Fibroblast of villous mesenchyme (primary cell): Measurements from ENCODE around the gene CYP4Z1. TPM values are rescaled to one million over a fixed set of nuclear protein-coding genes. Genes with fewer than 3 reads are reported as not detected.
"Not testable (repeated sequence)": the region's sequence is repeated elsewhere in the genome, so short reads cannot be mapped to it uniquely, and the experiment has no call there.

ENCODE experiments used
- DNase-seq: peaks from one replicate; pipeline ENCODE4 v3.0.0-alpha.2; 2010; ENCODE audit warnings: low read depth
- H3K4me3 ChIP-seq: 2 replicates; pipeline ENCODE4 v1.5.1; 2011; ENCODE audit warnings: low read depth, mild to moderate bottlenecking, low read length
- total RNA-seq: library from RNA; depleted of rRNA; stranded (reverse); fragments of >200 nt; gene quantifications from 2 replicates; pipeline ENCODE4 v1.2.3, GENCODE V29; 2012
- TF ChIP-seq, protein P1 (sequence below): IDR thresholded peaks from 2 replicates; pipeline ENCODE4 v1.5.1; 2012; ENCODE audit warnings: low read depth, mild to moderate bottlenecking, low read length; ENCODE audit not compliant: insufficient read depth

Gene CYP4Z1
- total RNA-seq, 1 donor, result not detected

DNA sequence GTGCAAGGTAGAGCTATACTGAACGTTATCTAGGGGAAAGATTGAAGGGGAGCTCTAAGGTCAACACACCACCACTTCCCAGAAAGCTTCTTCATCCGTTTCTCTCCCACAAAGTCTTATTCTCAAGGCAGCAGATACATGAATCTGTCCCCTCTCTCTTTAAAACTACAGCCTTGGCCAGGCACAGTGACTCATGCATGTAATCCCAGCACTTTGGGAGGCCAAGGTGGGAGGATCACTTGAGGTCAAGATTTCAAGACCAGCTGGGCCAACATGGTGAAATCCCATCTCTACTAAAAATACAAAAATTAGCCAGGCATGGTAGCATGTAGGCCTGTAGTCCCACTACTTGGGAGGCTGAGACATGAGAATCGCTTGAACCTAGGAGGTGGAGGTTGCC is 35.4 kb upstream of the CYP4Z1 start:
- DNase-seq, result no peak
- H3K4me3 ChIP-seq, result no peak overlapping the region
- TF ChIP-seq, protein P1, sequence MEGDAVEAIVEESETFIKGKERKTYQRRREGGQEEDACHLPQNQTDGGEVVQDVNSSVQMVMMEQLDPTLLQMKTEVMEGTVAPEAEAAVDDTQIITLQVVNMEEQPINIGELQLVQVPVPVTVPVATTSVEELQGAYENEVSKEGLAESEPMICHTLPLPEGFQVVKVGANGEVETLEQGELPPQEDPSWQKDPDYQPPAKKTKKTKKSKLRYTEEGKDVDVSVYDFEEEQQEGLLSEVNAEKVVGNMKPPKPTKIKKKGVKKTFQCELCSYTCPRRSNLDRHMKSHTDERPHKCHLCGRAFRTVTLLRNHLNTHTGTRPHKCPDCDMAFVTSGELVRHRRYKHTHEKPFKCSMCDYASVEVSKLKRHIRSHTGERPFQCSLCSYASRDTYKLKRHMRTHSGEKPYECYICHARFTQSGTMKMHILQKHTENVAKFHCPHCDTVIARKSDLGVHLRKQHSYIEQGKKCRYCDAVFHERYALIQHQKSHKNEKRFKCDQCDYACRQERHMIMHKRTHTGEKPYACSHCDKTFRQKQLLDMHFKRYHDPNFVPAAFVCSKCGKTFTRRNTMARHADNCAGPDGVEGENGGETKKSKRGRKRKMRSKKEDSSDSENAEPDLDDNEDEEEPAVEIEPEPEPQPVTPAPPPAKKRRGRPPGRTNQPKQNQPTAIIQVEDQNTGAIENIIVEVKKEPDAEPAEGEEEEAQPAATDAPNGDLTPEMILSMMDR, result no peak

DNA sequence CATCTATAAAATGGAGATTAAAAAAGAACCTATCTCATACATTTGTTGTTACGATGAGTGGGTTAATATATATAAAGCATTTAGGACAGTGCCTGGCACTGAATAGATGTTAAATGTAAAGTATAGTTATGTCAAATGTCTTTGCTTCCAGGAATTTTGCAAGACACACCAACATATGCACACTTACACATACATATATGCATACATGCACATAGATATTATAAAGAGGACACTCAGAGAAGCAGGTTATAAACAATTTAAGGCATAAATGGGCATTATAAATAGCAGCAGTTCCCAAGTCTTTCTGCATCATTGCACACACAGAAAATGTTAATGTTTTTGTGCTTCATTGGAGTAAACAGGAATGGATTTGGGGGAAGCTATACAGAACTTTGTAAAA is 30.3 kb upstream of the CYP4Z1 start:
- no peak overlapping the region for H3K4me3 ChIP-seq
- no peak for DNase-seq

GRCh38 chr1:47059376-47059775 is 7.7 kb upstream of the CYP4Z1 start:
- no peak overlapping the region for H3K4me3 ChIP-seq
- TF ChIP-seq, protein P1, result no peak
- no peak for DNase-seq

More for the DNA sequence above, 30.3 kb upstream of the CYP4Z1 start:
- TF ChIP-seq, protein P1, result no peak

DNA sequence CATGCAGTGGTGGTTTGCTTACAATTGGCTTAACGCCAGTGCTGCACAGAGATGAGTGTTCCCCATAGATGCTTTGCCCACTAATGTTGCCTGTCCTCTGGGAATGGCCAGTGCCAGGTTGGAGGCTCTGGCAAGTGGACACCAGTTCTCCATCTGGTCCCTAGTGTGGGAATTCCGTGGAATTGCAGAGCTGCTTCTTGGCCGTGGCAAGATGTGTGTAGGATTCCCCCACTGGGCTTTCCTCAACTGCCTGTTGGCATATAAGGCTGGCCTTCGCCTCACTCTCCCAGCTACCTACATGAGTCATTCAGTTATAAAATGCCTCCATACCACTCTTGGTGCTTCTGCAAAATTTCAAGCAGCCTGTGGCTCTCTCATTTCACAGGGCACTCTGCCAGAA is 2.0 kb downstream of the CYP4Z1 start:
- H3K4me3 ChIP-seq, DNase-seq: not testable (repeated sequence)

- DNase-seq, H3K4me3 ChIP-seq: not testable (repeated sequence)
Observed at GRCh38 chr1:47069509-47069908, 2.5 kb downstream of the CYP4Z1 start.

GRCh38 chr1:47089356-47089755 is 22.3 kb downstream of the CYP4Z1 start:
- not testable (repeated sequence) for H3K4me3 ChIP-seq
- peak; percentile 19 for DNase-seq
- TF ChIP-seq, protein P1, result peak; percentile 41

DNA sequence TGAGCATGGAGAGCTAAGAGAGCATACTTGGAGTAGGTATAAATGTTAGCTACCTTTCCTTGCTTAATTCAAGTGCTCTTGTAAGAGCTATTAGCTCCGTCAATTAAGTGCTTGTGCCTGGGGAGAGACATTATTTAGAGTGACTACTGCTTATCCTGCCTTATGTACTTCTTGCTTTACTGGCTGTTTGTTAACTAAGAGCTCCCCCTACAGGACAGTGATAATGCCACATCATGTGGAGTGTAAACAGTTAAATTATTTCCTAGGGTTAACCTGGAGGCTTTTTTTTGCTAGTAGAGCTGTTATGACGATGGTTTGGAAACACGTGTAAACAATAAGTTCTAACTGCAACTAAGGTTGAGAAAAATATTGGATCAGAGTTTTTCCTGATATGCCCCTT is 24.4 kb downstream of the CYP4Z1 start:
- not testable (repeated sequence) for H3K4me3 ChIP-seq, DNase-seq

GRCh38 chr1:47104816-47105215 is 37.8 kb downstream of the CYP4Z1 start:
- DNase-seq, result no peak
- H3K4me3 ChIP-seq, result no peak overlapping the region
- TF ChIP-seq, protein P1, result no peak

DNA sequence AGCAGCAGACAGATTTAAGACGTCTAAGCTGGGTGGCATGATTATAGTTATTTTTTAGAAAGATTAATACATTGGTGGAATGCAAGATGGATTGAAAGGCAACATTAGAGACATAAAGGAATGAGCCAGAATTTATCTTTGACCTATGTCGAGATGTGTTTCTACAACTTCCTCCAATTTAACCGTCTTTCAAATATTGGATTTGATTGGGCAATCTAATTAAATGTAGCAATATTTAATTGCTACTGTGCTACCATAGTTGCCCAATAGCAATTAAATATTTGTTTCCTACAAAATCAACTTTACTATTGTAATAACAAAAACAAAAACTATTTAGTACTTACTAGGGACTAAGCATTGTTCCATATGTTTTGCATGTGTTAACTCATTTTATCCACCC is 39.8 kb downstream of the CYP4Z1 start:
- no peak overlapping the region for H3K4me3 ChIP-seq
- TF ChIP-seq, protein P1, result no peak
- DNase-seq, result no peak

DNA sequence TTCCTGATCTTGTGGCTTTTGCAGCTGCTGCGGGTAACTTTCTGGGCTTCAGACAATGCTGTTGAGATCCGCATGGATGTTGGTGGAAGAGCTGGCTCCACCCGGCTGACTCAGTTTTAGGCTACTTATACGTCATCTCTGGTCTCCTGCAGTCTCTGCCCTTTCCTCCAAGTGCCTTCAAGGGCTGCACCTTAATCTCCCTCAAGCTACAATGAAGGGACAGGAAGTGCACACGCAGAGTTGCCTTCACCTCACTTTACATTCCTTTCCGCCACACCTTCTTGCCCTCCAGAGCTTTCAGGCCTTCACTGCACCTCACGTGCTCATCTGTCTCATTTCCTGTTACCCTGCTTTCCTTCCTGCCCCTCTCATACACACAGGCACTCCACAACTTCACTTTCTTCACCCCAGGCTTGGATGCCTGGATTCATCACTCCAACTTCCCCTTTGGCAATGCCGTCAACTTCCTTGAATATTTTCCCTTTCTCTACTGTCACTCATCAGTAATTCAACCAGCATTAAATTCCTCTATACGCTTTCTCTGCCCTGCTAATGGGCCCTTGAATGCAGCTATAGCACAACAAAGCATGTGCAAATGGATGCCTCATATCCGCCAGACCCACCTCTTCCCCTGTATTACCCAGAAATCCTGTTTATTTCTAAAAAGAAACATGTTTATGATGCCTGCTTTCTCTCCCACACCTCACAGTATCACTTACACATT is 41.0 kb downstream of the CYP4Z1 start:
- DNase-seq, H3K4me3 ChIP-seq: not testable (repeated sequence)

DNA sequence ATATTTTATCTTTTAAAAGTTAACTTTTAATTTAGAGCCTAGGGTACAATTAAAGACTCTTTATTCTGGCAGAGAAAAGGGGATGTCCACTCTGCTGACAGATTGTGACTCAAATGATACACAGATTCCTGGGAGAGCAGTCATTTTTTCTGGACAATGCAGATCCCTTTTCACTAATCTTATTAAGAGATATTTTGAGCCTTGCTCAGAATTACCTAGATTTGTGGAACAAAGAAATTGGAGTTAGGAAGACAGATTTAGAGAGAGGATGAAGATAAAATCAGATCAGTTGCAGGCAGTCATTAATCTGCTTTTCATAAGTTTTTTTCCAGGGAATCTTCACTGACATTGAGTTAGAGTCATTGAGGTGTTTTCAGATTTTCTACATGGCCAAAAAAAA is 42.5 kb downstream of the CYP4Z1 start:
- DNase-seq, H3K4me3 ChIP-seq: not testable (repeated sequence)
